ENCODE results near the gene DNAH2. TPM values are rescaled to one million over a fixed set of nuclear protein-coding genes. Genes with fewer than 3 reads are reported as not detected.

Gene DNAH2
- total and polyA plus RNA-seq, 2 of the 13 experiments (the other 11 are each of a cell fraction or from before 2014, with no cell fraction given): not detected

DNA sequence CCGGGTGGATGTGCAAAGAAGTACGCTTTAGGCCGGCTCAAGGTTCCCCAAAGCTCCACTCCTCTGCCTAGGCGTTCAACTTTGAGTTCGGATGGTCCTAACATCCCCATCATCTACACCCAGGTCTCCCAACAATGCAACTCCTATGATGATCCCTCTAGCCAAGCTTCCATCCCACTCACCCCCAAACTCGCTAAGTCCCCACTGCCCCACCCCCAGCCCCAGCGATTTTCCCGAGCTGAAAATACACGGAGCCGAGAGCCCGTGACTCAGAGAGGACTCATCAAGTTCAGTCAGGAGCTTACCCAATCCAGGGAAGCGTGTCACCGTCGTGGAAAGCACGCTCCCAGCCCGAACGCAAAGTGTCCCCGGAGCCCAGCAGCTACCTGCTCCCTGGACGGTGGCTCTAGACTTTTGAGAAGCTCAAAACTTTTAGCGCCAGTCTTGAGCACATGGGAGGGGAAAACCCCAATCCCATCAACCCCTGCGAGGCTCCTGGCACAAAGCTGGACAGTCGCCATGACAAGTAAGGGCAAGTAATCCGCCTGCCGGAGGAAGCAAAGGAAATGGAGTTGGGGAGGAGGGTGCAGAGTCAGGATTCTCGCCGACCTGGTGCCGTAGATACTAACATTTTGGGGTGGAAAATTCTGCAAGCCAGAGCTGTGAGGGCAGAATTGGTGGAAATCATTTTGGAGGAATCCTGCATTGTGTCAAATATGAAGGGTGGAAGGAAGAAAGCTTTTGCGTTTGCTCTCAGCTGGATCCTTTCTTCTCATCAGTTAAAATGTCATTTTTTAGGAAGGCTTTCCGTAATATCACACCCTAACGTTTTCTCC, 30.3 kb upstream of the DNAH2 start, which contains the start of gene TP53 (continued):
- TF ChIP-seq, protein P1, sequence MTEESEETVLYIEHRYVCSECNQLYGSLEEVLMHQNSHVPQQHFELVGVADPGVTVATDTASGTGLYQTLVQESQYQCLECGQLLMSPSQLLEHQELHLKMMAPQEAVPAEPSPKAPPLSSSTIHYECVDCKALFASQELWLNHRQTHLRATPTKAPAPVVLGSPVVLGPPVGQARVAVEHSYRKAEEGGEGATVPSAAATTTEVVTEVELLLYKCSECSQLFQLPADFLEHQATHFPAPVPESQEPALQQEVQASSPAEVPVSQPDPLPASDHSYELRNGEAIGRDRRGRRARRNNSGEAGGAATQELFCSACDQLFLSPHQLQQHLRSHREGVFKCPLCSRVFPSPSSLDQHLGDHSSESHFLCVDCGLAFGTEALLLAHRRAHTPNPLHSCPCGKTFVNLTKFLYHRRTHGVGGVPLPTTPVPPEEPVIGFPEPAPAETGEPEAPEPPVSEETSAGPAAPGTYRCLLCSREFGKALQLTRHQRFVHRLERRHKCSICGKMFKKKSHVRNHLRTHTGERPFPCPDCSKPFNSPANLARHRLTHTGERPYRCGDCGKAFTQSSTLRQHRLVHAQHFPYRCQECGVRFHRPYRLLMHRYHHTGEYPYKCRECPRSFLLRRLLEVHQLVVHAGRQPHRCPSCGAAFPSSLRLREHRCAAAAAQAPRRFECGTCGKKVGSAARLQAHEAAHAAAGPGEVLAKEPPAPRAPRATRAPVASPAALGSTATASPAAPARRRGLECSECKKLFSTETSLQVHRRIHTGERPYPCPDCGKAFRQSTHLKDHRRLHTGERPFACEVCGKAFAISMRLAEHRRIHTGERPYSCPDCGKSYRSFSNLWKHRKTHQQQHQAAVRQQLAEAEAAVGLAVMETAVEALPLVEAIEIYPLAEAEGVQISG (CRISPR knock-in tag; IDR thresholded peaks at IDR 0.05): peak; percentile 87
- TF ChIP-seq PHF20 (CRISPR knock-in tag; IDR thresholded peaks at IDR 0.05) (peak; percentile 61; the same call in 1 of the 2 replicates), ZNF382 (CRISPR knock-in tag; IDR thresholded peaks at IDR 0.05; ENCODE audit: borderline replicate concordance) (no peak), RBM22 (optimal IDR thresholded peaks at IDR 0.05; ENCODE audit: low read length) (no peak), KAT7 (CRISPR knock-in tag; IDR thresholded peaks at IDR 0.05; ENCODE audit: borderline replicate concordance) (no peak), TGIF2 (CRISPR knock-in tag; IDR thresholded peaks at IDR 0.05) (peak; percentile 74; the same call in 1 of the 2 replicates)
- TF ChIP-seq, protein P2, sequence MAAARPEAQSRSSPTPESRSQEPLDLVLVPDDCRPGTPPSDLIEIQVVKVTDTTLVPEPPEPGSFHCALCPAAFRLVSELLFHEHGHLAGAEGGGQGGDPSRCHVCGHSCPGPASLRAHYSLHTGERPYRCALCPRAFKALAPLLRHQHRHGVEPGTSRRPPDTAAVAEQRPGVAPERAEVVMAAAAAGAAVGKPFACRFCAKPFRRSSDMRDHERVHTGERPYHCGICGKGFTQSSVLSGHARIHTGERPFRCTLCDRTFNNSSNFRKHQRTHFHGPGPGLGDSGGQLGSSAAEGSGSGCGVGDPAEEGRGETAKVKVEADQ (CRISPR knock-in tag; IDR thresholded peaks at IDR 0.05; ENCODE audit: borderline replicate concordance): no peak
- TF ChIP-seq, protein P3, sequence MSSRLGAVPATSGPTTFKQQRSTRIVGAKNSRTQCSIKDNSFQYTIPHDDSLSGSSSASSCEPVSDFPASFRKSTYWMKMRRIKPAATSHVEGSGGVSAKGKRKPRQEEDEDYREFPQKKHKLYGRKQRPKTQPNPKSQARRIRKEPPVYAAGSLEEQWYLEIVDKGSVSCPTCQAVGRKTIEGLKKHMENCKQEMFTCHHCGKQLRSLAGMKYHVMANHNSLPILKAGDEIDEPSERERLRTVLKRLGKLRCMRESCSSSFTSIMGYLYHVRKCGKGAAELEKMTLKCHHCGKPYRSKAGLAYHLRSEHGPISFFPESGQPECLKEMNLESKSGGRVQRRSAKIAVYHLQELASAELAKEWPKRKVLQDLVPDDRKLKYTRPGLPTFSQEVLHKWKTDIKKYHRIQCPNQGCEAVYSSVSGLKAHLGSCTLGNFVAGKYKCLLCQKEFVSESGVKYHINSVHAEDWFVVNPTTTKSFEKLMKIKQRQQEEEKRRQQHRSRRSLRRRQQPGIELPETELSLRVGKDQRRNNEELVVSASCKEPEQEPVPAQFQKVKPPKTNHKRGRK (CRISPR knock-in tag; IDR thresholded peaks at IDR 0.05): no peak
- TF ChIP-seq, protein P4, sequence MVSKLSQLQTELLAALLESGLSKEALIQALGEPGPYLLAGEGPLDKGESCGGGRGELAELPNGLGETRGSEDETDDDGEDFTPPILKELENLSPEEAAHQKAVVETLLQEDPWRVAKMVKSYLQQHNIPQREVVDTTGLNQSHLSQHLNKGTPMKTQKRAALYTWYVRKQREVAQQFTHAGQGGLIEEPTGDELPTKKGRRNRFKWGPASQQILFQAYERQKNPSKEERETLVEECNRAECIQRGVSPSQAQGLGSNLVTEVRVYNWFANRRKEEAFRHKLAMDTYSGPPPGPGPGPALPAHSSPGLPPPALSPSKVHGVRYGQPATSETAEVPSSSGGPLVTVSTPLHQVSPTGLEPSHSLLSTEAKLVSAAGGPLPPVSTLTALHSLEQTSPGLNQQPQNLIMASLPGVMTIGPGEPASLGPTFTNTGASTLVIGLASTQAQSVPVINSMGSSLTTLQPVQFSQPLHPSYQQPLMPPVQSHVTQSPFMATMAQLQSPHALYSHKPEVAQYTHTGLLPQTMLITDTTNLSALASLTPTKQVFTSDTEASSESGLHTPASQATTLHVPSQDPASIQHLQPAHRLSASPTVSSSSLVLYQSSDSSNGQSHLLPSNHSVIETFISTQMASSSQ (IDR thresholded peaks at IDR 0.05; ENCODE audit: low read depth): no peak
- TF ChIP-seq, protein P4 (CRISPR knock-in tag; IDR thresholded peaks at IDR 0.05; ENCODE audit: borderline replicate concordance): no peak
- TF ChIP-seq, protein P5, sequence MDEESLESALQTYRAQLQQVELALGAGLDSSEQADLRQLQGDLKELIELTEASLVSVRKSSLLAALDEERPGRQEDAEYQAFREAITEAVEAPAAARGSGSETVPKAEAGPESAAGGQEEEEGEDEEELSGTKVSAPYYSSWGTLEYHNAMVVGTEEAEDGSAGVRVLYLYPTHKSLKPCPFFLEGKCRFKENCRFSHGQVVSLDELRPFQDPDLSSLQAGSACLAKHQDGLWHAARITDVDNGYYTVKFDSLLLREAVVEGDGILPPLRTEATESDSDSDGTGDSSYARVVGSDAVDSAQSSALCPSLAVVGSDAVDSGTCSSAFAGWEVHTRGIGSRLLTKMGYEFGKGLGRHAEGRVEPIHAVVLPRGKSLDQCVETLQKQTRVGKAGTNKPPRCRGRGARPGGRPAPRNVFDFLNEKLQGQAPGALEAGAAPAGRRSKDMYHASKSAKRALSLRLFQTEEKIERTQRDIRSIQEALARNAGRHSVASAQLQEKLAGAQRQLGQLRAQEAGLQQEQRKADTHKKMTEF (CRISPR knock-in tag; IDR thresholded peaks at IDR 0.05): no peak
- TF ChIP-seq, protein P6, sequence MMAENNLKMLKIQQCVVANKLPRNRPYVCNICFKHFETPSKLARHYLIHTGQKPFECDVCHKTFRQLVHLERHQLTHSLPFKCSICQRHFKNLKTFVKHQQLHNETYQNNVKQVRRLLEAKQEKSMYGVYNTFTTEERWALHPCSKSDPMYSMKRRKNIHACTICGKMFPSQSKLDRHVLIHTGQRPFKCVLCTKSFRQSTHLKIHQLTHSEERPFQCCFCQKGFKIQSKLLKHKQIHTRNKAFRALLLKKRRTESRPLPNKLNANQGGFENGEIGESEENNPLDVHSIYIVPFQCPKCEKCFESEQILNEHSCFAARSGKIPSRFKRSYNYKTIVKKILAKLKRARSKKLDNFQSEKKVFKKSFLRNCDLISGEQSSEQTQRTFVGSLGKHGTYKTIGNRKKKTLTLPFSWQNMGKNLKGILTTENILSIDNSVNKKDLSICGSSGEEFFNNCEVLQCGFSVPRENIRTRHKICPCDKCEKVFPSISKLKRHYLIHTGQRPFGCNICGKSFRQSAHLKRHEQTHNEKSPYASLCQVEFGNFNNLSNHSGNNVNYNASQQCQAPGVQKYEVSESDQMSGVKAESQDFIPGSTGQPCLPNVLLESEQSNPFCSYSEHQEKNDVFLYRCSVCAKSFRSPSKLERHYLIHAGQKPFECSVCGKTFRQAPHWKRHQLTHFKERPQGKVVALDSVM (CRISPR knock-in tag; IDR thresholded peaks at IDR 0.05): no peak
